Upper lobe of left lung (tissue), 6 donors: ENCODE data around the gene GRXCR2. TPM values are rescaled to one million over a fixed set of nuclear protein-coding genes. Genes with fewer than 3 reads are reported as not detected.

Experiments
- ATAC-seq, 2 donors: fragments of 200-7000 bp; cut with Tn5 transposase; one replicate each; pipeline ENCODE4 v1.9.1; 2022; ENCODE audit warnings: mild to moderate bottlenecking in 2 of 2, moderate library complexity in 2 of 2; ENCODE audit not compliant: low FRiP score in 2 of 2
- DNase-seq, 2 donors: peaks; one replicate each; pipeline ENCODE4 v3.0.0-alpha.2; 2019 to 2020
- H3K27ac ChIP-seq, 4 donors: fragments of 200-600 bp; sonication (generic); one replicate each; pipeline ENCODE4 v1.5.1; 2016 to 2019
- H3K27me3 ChIP-seq, 4 donors: fragments of 200-600 bp; sonication (generic); one replicate each; pipeline ENCODE4 v1.5.1; 2017 to 2019
- H3K36me3 ChIP-seq, 4 donors: fragments of 200-600 bp; sonication (generic); one replicate each; pipeline ENCODE4 v1.5.1; 2016 to 2019
- H3K4me1 ChIP-seq, 4 donors: fragments of 200-600 bp; sonication (generic); one replicate each; pipeline ENCODE4 v1.5.1; 2018 to 2019
- H3K4me3 ChIP-seq, 4 donors: fragments of 200-600 bp; sonication (generic); one replicate each; pipeline ENCODE4 v1.5.1; 2017 to 2019; ENCODE audit warnings: mild to moderate bottlenecking in 2 of 4, moderate library complexity in 1 of 4
- H3K9me3 ChIP-seq, 4 donors: fragments of 200-600 bp; sonication (generic); one replicate each; pipeline ENCODE4 v1.5.1; 2018 to 2019
- EP300 ChIP-seq, 4 donors: sonication (generic); formaldehyde crosslinking; IDR thresholded peaks; one replicate each; pipeline ENCODE4 v1.5.1; 2017; ENCODE audit warnings: antibody characterized with exemption in 4 of 4, control low read depth in 2 of 4
- POLR2A ChIP-seq, 4 donors: fragments of 450-650 bp; IDR thresholded peaks; one replicate each; pipeline ENCODE4 v1.5.1; 2016 to 2017; ENCODE audit warnings: antibody characterized with exemption in 4 of 4, mild to moderate bottlenecking in 2 of 4
- POLR2AphosphoS5 ChIP-seq, 2 donors: sonication (generic); formaldehyde crosslinking; IDR thresholded peaks; one replicate each; pipeline ENCODE4 v1.5.1; 2017; ENCODE audit warnings: antibody characterized with exemption in 2 of 2
- WGBS, 2 donors: methylation state at CpG; one replicate each; pipeline ENCODE4 v1.1.5; 2017 to 2018; 5-methylcytosine and 5-hydroxymethylcytosine counted together
- total RNA-seq, 6 donors: library from RNA; depleted of rRNA in 4 of 6; stranded (reverse); fragments of >200 nt in 4 of 6; gene quantifications; one replicate each; pipeline versions ENCODE4 v1.1.0 to v1.2.1, GENCODE V29; 2016 to 2021
- TF ChIP-seq, protein P1 (sequence below), 6 experiments: fragments of 450-650 bp in 4 of 6; fragments of 200-600 bp in 2 of 6; sonication (generic) in 2 of 6; IDR thresholded peaks; one replicate each; pipeline ENCODE4 v1.5.1; 2016 to 2019; ENCODE audit warnings: antibody characterized with exemption in 6 of 6
- donor health status: DM: no; HTN: no; CAD: no; lungs with moderate emphysema.
- donor health status: DM: no; HTN: yes; CAD: no; lungs with severe emphysema.

GRXCR2 gene
- total RNA-seq, 6 donors from 2014 or later: not detected

- H3K27ac ChIP-seq: peak within 1 kb of the TSS; percentile 52 to 81 (median 65)
- 1 to 3% methylated on average over 22 to 63 of the region's 71 CpGs for WGBS, 2 donors
- H3K4me1 ChIP-seq: peaks cover 10 to 26% (median 17%) of the 10 kb centered on the region in 4 donors
- H3K4me3 ChIP-seq: peak within 1 kb of the TSS; percentile 78 to 94 (median 84)
- H3K27me3 ChIP-seq: no peaks in the 10 kb centered on the region
- H3K9me3 ChIP-seq: no peaks in the 10 kb centered on the region
- TF ChIP-seq, protein P1, sequence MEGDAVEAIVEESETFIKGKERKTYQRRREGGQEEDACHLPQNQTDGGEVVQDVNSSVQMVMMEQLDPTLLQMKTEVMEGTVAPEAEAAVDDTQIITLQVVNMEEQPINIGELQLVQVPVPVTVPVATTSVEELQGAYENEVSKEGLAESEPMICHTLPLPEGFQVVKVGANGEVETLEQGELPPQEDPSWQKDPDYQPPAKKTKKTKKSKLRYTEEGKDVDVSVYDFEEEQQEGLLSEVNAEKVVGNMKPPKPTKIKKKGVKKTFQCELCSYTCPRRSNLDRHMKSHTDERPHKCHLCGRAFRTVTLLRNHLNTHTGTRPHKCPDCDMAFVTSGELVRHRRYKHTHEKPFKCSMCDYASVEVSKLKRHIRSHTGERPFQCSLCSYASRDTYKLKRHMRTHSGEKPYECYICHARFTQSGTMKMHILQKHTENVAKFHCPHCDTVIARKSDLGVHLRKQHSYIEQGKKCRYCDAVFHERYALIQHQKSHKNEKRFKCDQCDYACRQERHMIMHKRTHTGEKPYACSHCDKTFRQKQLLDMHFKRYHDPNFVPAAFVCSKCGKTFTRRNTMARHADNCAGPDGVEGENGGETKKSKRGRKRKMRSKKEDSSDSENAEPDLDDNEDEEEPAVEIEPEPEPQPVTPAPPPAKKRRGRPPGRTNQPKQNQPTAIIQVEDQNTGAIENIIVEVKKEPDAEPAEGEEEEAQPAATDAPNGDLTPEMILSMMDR (IDR thresholded peaks at IDR 0.05): peak in 1 of 6 experiments; percentile 15
- TF ChIP-seq POLR2A (IDR thresholded peaks at IDR 0.05): peak in 3 of 4 donors; percentile 44 to 76 (median 50)
- no peak for TF ChIP-seq EP300 (IDR thresholded peaks at IDR 0.05)
- peak; percentile 6 to 55 for TF ChIP-seq POLR2AphosphoS5 (IDR thresholded peaks at IDR 0.05)
- peak; percentile 90 to 97 for ATAC-seq
- H3K36me3 ChIP-seq: no peaks in the 10 kb centered on the region
- peak; percentile 91 to 95 for DNase-seq
These were observed 37.6 kb downstream of the GRXCR2 start, which contains the start of gene PRELID2 for GRCh38 chr5:145834917-145835847. Gene PRELID2 (minus strand): TSS chr5:145835342. CDS start chr5:145835251, 91 bp downstream.

DNA sequence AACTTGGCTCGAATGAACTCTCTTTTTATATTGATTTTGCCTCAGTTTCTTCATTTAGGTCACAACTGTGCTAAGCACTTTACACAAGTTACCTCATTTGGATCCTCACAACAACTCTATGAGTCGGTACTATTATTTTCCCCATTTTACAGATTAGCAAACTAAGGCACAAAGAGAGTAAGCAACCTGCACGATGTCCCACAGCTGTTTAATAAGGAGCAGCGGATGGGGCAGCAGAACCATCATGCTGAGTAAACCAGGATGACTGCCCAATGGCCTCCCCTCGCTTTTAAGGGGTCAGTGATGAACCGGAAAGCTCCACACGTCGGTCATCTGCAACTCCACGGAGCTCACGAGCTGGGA lies 38.3 kb downstream of the GRXCR2 start:
- Histone ChIP-seq H3K9me3 (no peaks in the 10 kb centered on the region), H3K27me3 (no peaks in the 10 kb centered on the region), H3K4me1 (peaks cover 10 to 33% (median 20%) of the 10 kb centered on the region in 4 donors), H3K4me3 (peak overlapping the region; percentile 78 to 94 (median 84)), H3K36me3 (no peaks in the 10 kb centered on the region), H3K27ac (peak overlapping the region; percentile 52 to 81 (median 65))
- WGBS, 2 donors: 21 to 38% methylated on average over 5 to 10 of the region's 10 CpGs
- ATAC-seq (peak in 1 of 2 donors; percentile 15), DNase-seq (no peak)
- TF ChIP-seq POLR2AphosphoS5 (IDR thresholded peaks at IDR 0.05) (no peak), POLR2A (IDR thresholded peaks at IDR 0.05) (no peak), EP300 (IDR thresholded peaks at IDR 0.05) (no peak)
- TF ChIP-seq, protein P1 (IDR thresholded peaks at IDR 0.05): no peak

GRCh38 chr5:145833631-145834200 lies 39.1 kb downstream of the GRXCR2 start:
- H3K4me3 ChIP-seq: no peak overlapping the region
- no peak overlapping the region for H3K27ac ChIP-seq
- 75 to 80% methylated on average over 10 of the region's 10 CpGs for WGBS, 2 donors
- no peaks in the 10 kb centered on the region for H3K27me3 ChIP-seq
- TF ChIP-seq, protein P1 (IDR thresholded peaks at IDR 0.05): no peak
- TF ChIP-seq EP300 (IDR thresholded peaks at IDR 0.05) (no peak), POLR2AphosphoS5 (IDR thresholded peaks at IDR 0.05) (no peak)
- no peaks in the 10 kb centered on the region for H3K36me3 ChIP-seq
- no peaks in the 10 kb centered on the region for H3K9me3 ChIP-seq
- peaks cover 10 to 34% (median 20%) of the 10 kb centered on the region in 4 donors for H3K4me1 ChIP-seq
- no peak for ATAC-seq
- no peak for DNase-seq

DNA sequence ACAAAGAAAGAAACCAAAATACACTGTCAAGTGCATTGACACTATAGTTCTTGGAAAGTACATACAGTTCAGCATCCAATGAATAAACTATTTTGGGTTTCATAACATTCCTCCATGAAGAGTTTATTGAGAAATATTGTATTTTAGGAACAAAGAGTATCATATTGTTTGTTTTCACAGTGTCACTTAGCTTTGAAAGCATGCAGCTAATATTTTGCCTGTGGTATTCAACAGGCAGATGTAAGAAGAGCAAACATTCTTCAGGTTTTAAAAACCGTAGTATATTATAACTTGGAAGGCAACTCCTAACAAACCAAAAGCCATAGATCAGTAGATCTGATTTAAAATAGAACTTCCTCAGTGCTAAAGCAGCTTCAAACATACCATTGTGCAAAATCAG lies 42.2 kb downstream of the GRXCR2 start:
- Histone ChIP-seq H3K4me1 (peaks cover 9 to 29% (median 17%) of the 10 kb centered on the region in 4 donors), H3K36me3 (no peaks in the 10 kb centered on the region), H3K27ac (no peak overlapping the region), H3K9me3 (no peaks in the 10 kb centered on the region), H3K27me3 (no peaks in the 10 kb centered on the region), H3K4me3 (no peak overlapping the region)
- TF ChIP-seq POLR2AphosphoS5 (IDR thresholded peaks at IDR 0.05) (no peak), EP300 (IDR thresholded peaks at IDR 0.05) (no peak), POLR2A (IDR thresholded peaks at IDR 0.05) (no peak)
- TF ChIP-seq, protein P1 (IDR thresholded peaks at IDR 0.05): no peak
- DNase-seq (no peak), ATAC-seq (no peak)
- WGBS, 2 donors: 0 to 12% methylated on average over 1 of the region's 1 CpG
